ENCODE measurements around the gene MTRFR. TPM values are rescaled to one million over a fixed set of nuclear protein-coding genes. Genes with fewer than 3 reads are reported as not detected.

Gene MTRFR
- total RNA-seq, 6 donors from 2014 or later = 9.4 to 27.4 (median 13.6) TPM

DNA sequence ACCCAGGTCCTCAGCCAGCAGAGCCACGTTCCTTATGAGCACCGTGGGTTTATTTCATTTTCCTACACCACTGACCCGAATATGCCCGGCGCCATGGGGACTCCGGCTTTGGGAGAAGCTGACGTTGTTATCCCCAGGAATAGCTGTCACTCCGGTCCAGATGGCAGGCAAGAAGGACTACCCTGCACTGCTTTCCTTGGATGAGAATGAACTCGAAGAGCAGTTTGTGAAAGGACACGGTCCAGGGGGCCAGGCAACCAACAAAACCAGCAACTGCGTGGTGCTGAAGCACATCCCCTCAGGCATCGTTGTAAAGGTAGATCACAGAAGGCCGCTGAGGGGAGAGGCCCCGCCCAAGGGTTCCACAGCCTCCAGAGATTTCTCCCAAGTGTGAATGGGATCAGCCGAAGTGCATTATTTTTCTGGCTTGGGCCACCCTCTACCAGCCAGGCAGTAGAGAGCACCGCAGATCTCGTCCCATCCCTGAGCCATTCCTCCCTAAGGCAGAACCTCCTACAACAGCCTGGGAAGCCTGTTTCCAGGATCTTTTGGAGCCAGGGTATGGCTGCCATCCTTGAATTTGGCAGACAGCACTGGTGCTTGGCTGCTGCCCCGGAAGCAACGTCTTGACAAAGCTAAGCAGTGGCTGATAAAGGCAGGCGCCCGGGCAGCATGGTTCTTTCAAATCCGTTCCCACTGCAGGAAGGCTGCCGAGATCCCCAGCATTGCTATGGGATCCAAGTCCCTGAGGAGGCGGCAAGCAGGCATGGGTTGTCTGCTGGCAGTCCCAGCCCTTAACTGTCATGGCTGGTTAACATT, 20.6 kb downstream of the MTRFR start:
- Histone ChIP-seq H3K4me1 (peaks cover 15 to 29% (median 20%) of the 10 kb centered on the region in 4 donors), H3K9me3 (no peaks in the 10 kb centered on the region), H3K27ac (no peak overlapping the region), H3K4me3 (no peak overlapping the region), H3K36me3 (peaks cover 8 to 69% (median 47%) of the 10 kb centered on the region in 4 donors), H3K27me3 (no peaks in the 10 kb centered on the region)
- peak in 1 of 2 donors; percentile 40 for ATAC-seq (ENCODE audit: low FRiP score in 2 of 2)
- TF ChIP-seq, protein P1, sequence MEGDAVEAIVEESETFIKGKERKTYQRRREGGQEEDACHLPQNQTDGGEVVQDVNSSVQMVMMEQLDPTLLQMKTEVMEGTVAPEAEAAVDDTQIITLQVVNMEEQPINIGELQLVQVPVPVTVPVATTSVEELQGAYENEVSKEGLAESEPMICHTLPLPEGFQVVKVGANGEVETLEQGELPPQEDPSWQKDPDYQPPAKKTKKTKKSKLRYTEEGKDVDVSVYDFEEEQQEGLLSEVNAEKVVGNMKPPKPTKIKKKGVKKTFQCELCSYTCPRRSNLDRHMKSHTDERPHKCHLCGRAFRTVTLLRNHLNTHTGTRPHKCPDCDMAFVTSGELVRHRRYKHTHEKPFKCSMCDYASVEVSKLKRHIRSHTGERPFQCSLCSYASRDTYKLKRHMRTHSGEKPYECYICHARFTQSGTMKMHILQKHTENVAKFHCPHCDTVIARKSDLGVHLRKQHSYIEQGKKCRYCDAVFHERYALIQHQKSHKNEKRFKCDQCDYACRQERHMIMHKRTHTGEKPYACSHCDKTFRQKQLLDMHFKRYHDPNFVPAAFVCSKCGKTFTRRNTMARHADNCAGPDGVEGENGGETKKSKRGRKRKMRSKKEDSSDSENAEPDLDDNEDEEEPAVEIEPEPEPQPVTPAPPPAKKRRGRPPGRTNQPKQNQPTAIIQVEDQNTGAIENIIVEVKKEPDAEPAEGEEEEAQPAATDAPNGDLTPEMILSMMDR (IDR thresholded peaks at IDR 0.05) = no peak
- no peak for TF ChIP-seq POLR2A (IDR thresholded peaks at IDR 0.05)
- no peak for TF ChIP-seq POLR2AphosphoS5 (IDR thresholded peaks at IDR 0.05)
- no peak for TF ChIP-seq EP300 (IDR thresholded peaks at IDR 0.05)
- DNase-seq = no peak
- 86 to 88% methylated on average over 11 to 24 of the region's 24 CpGs for WGBS, 2 donors

DNA sequence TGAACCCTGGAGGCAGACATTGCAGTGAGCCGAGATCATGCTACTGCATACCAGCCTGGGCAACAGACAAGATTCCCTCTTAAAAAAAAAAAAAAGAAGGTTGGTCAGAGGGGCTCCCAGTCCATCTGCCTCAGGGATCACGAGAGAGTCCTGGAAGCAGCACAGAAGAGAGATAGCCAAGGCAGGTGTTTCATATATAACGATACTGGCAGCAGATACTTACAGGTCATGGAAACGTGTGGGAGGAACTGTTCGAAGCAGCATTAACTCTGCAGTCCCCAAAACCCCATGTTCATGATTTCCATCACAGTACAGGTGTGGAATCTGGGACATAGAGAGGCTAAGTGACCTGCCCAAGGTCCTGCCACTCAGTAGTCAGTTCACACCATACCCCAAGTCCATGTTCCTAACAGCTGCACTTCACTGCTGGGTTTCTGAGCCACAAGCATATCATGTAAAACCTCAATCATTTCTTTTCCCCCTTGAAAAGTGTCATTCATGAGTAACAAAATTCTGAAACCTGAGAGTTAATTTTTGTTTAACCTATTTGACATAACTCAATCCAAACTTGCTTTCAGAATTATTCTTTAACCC, 21.7 kb downstream of the MTRFR start:
- Histone ChIP-seq H3K36me3 (peaks cover 8 to 72% (median 49%) of the 10 kb centered on the region in 4 donors), H3K4me3 (no peak overlapping the region), H3K27ac (no peak overlapping the region), H3K4me1 (peaks cover 15 to 29% (median 20%) of the 10 kb centered on the region in 4 donors), H3K27me3 (no peaks in the 10 kb centered on the region), H3K9me3 (no peaks in the 10 kb centered on the region)
- TF ChIP-seq POLR2AphosphoS5 (IDR thresholded peaks at IDR 0.05) = no peak
- TF ChIP-seq EP300 (IDR thresholded peaks at IDR 0.05) = no peak
- TF ChIP-seq, protein P1 (IDR thresholded peaks at IDR 0.05) = no peak
- no peak for TF ChIP-seq POLR2A (IDR thresholded peaks at IDR 0.05)
- no peak for ATAC-seq (ENCODE audit: low FRiP score in 2 of 2)
- 76 to 90% methylated on average over 5 of the region's 5 CpGs for WGBS, 2 donors
- no peak for DNase-seq

DNA sequence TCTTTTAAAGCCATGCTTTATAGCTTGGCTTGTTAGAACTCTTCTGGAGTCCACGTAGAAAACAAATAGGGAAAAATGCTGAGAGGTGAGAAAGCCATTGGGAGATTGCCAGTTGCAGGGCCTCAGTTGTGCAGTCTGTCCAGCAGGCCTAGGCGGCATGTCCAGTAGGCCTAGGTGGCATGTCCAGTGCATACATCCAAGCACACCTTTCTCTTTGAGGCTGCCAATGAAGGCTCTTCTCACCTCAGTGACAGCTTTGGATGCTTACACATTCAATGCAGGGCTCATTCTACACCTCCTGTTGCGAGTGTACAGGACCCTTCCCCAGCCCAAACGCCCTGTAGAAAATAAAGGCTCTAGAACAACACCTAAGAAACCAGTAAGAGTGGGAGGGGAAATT, 25.4 kb downstream of the MTRFR start:
- peaks cover 6 to 98% (median 76%) of the 10 kb centered on the region in 4 donors for H3K36me3 ChIP-seq
- WGBS, 2 donors = 69 to 71% methylated on average over 4 of the region's 4 CpGs
- ATAC-seq (ENCODE audit: low FRiP score in 2 of 2) = no peak
- H3K27ac ChIP-seq = no peak overlapping the region
- H3K4me1 ChIP-seq = peaks cover 0 to 4% (median 0%) of the 10 kb centered on the region in 4 donors
- H3K27me3 ChIP-seq = no peaks in the 10 kb centered on the region
- no peaks in the 10 kb centered on the region for H3K9me3 ChIP-seq
- TF ChIP-seq POLR2AphosphoS5 (IDR thresholded peaks at IDR 0.05) (no peak), POLR2A (IDR thresholded peaks at IDR 0.05) (no peak), EP300 (IDR thresholded peaks at IDR 0.05) (no peak)
- TF ChIP-seq, protein P1 (IDR thresholded peaks at IDR 0.05) = no peak
- no peak overlapping the region for H3K4me3 ChIP-seq
- no peak for DNase-seq

DNA sequence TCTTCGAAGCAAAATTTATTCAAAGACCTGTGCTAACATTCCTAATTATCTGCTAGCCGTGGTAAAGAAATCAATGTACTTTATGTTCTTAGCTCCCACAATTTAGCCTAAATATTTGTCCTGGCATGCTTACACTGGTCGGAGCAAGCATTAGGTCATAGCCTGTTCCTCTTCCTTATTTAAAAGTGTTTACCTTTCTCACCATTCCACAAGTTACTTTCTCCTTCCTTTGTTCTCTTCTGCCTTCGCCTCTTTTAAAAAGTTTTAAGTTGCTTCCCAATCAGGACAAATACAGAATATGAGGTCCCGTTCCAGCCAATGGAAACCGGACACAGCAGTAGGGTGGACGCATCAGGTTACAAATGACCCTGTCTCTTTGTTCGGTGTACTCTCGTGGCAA, 26.8 kb downstream of the MTRFR start:
- H3K27me3 ChIP-seq = no peaks in the 10 kb centered on the region
- DNase-seq = no peak
- no peaks in the 10 kb centered on the region for H3K9me3 ChIP-seq
- 67 to 68% methylated on average over 9 of the region's 9 CpGs for WGBS, 2 donors
- no peak for ATAC-seq (ENCODE audit: low FRiP score in 2 of 2)
- TF ChIP-seq, protein P1 (IDR thresholded peaks at IDR 0.05) = no peak
- H3K4me3 ChIP-seq = no peak overlapping the region
- no peak overlapping the region for H3K27ac ChIP-seq
- peaks cover 0 to 4% (median 0%) of the 10 kb centered on the region in 4 donors for H3K4me1 ChIP-seq
- peaks cover 0 to 96% (median 72%) of the 10 kb centered on the region in 4 donors for H3K36me3 ChIP-seq

Measured in upper lobe of left lung (tissue), 6 donors.